HepG2 (cell line): Measurements from ENCODE around the gene DOLK.

Experiments used
- ATF1 ChIP-seq: IDR thresholded peaks from 2 replicates; pipeline ENCODE4 v1.6.1; 2016; ENCODE audit warnings: mild to moderate bottlenecking, control low read depth
- CTCF ChIP-seq: sonication (generic); formaldehyde crosslinking; IDR thresholded peaks from 2 replicates; pipeline ENCODE4 v1.5.0; 2020; ENCODE audit warnings: mild to moderate bottlenecking, missing genetic modification reagents, moderate library complexity
- E2F1 ChIP-seq: sonication (generic); formaldehyde crosslinking; IDR thresholded peaks from 2 replicates; pipeline ENCODE4 v1.5.0; 2020; ENCODE audit warnings: missing genetic modification reagents
- FOSL2 ChIP-seq: sonication (generic); formaldehyde crosslinking; IDR thresholded peaks from 2 replicates; pipeline ENCODE4 v1.4.0; 2020; ENCODE audit warnings: missing genetic modification reagents
- GATAD1 ChIP-seq: IDR thresholded peaks from 2 replicates; pipeline ENCODE4 v1.6.1; 2016; ENCODE audit warnings: missing genetic modification reagents, missing compliant biosample characterization
- HNRNPH1 ChIP-seq: fragments of 200-400 bp; formaldehyde crosslinking; optimal IDR thresholded peaks from 2 replicates; pipeline ENCODE3; 2017; ENCODE audit warnings: mild to moderate bottlenecking, low read depth, low read length
- IRF2 ChIP-seq: IDR thresholded peaks from 2 replicates; pipeline ENCODE4 v1.6.1; 2018; ENCODE audit warnings: missing genetic modification reagents, missing compliant biosample characterization
- POLR2A ChIP-seq, 2 experiments: IDR thresholded peaks; 2 replicates each; pipeline ENCODE4 v1.6.1; 2011; ENCODE audit warnings: low read depth in 2 of 2, low read length in 2 of 2, mild to moderate bottlenecking in 1 of 2, moderate library complexity in 1 of 2; ENCODE audit not compliant: insufficient read depth in 1 of 2
- RARG ChIP-seq: sonication (generic); formaldehyde crosslinking; IDR thresholded peaks from 2 replicates; pipeline ENCODE4 v1.4.0; 2020; ENCODE audit warnings: low read depth, mild to moderate bottlenecking, missing genetic modification reagents
- SRSF1 ChIP-seq: fragments of 200-400 bp; formaldehyde crosslinking; optimal IDR thresholded peaks from 2 replicates; pipeline ENCODE3; 2017; ENCODE audit warnings: mild to moderate bottlenecking, low read depth, low read length, moderate library complexity
- ZBTB33 ChIP-seq: sonication (generic); formaldehyde crosslinking; IDR thresholded peaks from 2 replicates; pipeline ENCODE4 v1.4.0; 2020; ENCODE audit warnings: missing genetic modification reagents
- ZBTB43 ChIP-seq: sonication (generic); formaldehyde crosslinking; conservative IDR thresholded peaks from 2 replicates; pipeline ENCODE4 v1.4.0; 2020; ENCODE audit warnings: missing genetic modification reagents
- ZFP41 ChIP-seq: sonication (generic); formaldehyde crosslinking; IDR thresholded peaks from 2 replicates; pipeline ENCODE4 v1.4.0; 2020; ENCODE audit warnings: mild to moderate bottlenecking, missing genetic modification reagents, borderline replicate concordance
- ZNF274 ChIP-seq: sonication (generic); formaldehyde crosslinking; IDR thresholded peaks from 2 replicates; pipeline ENCODE4 v1.5.1; 2020; ENCODE audit warnings: mild to moderate bottlenecking, missing genetic modification reagents

- no peak for TF ChIP-seq IRF2 (CRISPR knock-in tag)
- TF ChIP-seq E2F1 = no peak
- no peak for TF ChIP-seq RARG (CRISPR knock-in tag)
- TF ChIP-seq ZBTB33 = no peak
- no peak for TF ChIP-seq POLR2A (IDR thresholded peaks at IDR 0.05; ENCODE audit: insufficient read depth in 1 of 2, low read depth in 2 of 2, low read length in 2 of 2)
- TF ChIP-seq SRSF1 = no peak
- TF ChIP-seq ZFP41 (CRISPR knock-in tag) = no peak
- no peak for TF ChIP-seq CTCF (CRISPR knock-in tag)
- no peak for TF ChIP-seq ZNF274 (CRISPR knock-in tag)
- TF ChIP-seq ZBTB43 (CRISPR knock-in tag) = no peak
- TF ChIP-seq ATF1 (CRISPR knock-in tag) = no peak
- TF ChIP-seq FOSL2 (CRISPR knock-in tag) = no peak
- no peak for TF ChIP-seq GATAD1 (CRISPR knock-in tag)
- no peak for TF ChIP-seq HNRNPH1
These were observed 31.7 kb upstream of the DOLK start for GRCh38 chr9:128979111-128979510.
